Activated CD4-positive, alpha-beta memory T cell treated with anti-CD3 and anti-CD28 coated beads, Interleukin-2, amount 10 ng/mL, durations not matched to agents 7 days and 5 days (primary cell): ENCODE results near the gene PFDN1. TPM values are rescaled to one million over a fixed set of nuclear protein-coding genes. Genes with fewer than 3 reads are reported as not detected.
A peak's percentile ranks its signal among the peaks of the same experiment; 100 is the strongest.

Source experiments
- CTCF ChIA-PET: fragments of 350-600 bp; sonication (Branson Sonifier 250); formaldehyde crosslinking; loops from one replicate; lab custom pipeline; 2021; ENCODE audit warnings: antibody characterized with exemption, inconsistent platforms; lab: Charles Lee
- POLR2A ChIA-PET: fragments of 350-600 bp; sonication (Branson Sonifier 250); formaldehyde crosslinking; loops from one replicate; lab custom pipeline; 2021; ENCODE audit warnings: antibody characterized with exemption; lab: Charles Lee
- DNase-seq: peaks from one replicate; pipeline ENCODE4 v3.0.0-alpha.2; 2020
- H3K27ac Mint-ChIP-seq: one replicate; pipeline ENCODE4 v1.8.0; 2021; ENCODE audit warnings: mild to moderate bottlenecking, mixed read lengths
- H3K27me3 Mint-ChIP-seq: one replicate; pipeline ENCODE4 v1.8.0; 2021; ENCODE audit warnings: mixed read lengths
- H3K36me3 Mint-ChIP-seq: one replicate; pipeline ENCODE4 v1.8.0; 2021; ENCODE audit warnings: low read depth, mixed read lengths
- H3K4me1 Mint-ChIP-seq: one replicate; pipeline ENCODE4 v1.8.0; 2021; ENCODE audit warnings: mixed read lengths
- H3K4me3 Mint-ChIP-seq: one replicate; pipeline ENCODE4 v1.8.0; 2021; ENCODE audit warnings: mild to moderate bottlenecking, mixed read lengths
- H3K9me3 Mint-ChIP-seq: one replicate; pipeline ENCODE4 v1.8.0; 2021; ENCODE audit warnings: mixed read lengths
- total RNA-seq, 2 experiments: library from RNA; stranded (reverse); gene quantifications; one replicate each; pipeline ENCODE4 v1.2.3, GENCODE V29; 2021

PFDN1 gene
- total RNA-seq, 2 experiments from 2014 or later, result 52.3 to 55.8 TPM

- Mint-ChIP-seq H3K27ac (no peak overlapping the region), H3K4me3 (no peak overlapping the region), H3K36me3 (peaks cover 43% of the 10 kb centered on the region), H3K27me3 (no peaks in the 10 kb centered on the region), H3K4me1 (peaks cover 40% of the 10 kb centered on the region), H3K9me3 (no peaks in the 10 kb centered on the region)
- ChIA-PET POLR2A (interaction anchor here (0.6 to 1.8 kb wide), 3 partner anchors 10 to 43 kb away, joined by 3 to 5 read pairs (median 3); partner anchors contain the start of gene PFDN1), CTCF (interaction anchor here (0.6 kb wide), 1 partner anchor 49 kb away, joined by 3 read pairs; no protein-coding TSS in a partner anchor)
- no peak for DNase-seq
Observed at GRCh38 chr5:140293091-140293848, 9.6 kb downstream of the PFDN1 start.

GRCh38 chr5:140292212-140293036 is 10.5 kb downstream of the PFDN1 start:
- Mint-ChIP-seq H3K36me3 (peaks cover 39% of the 10 kb centered on the region), H3K9me3 (no peaks in the 10 kb centered on the region), H3K27me3 (no peaks in the 10 kb centered on the region), H3K4me3 (no peak overlapping the region), H3K27ac (no peak overlapping the region), H3K4me1 (peaks cover 37% of the 10 kb centered on the region)
- CTCF ChIA-PET, result interaction anchor here (0.6 to 1.2 kb wide), 3 partner anchors 48 to 54 kb away, joined by 3 read pairs; partner anchors contain the start of gene HBEGF
- POLR2A ChIA-PET, result no interaction called here
- no peak for DNase-seq

GRCh38 chr5:140287801-140288521 is 14.9 kb downstream of the PFDN1 start:
- H3K27ac Mint-ChIP-seq, result no peak overlapping the region
- ChIA-PET CTCF (interaction anchor here (1.1 to 1.2 kb wide), 2 partner anchors 68 to 357 kb away, joined by 3 read pairs; no protein-coding TSS in a partner anchor), POLR2A (no interaction called here)
- no peak overlapping the region for H3K4me3 Mint-ChIP-seq
- no peaks in the 10 kb centered on the region for H3K27me3 Mint-ChIP-seq
- H3K9me3 Mint-ChIP-seq, result no peaks in the 10 kb centered on the region
- no peak for DNase-seq
- H3K4me1 Mint-ChIP-seq, result peaks cover 39% of the 10 kb centered on the region
- H3K36me3 Mint-ChIP-seq, result peaks cover 16% of the 10 kb centered on the region

- DNase-seq, result no peak
- Mint-ChIP-seq H3K36me3 (peaks cover 14% of the 10 kb centered on the region), H3K4me3 (no peak overlapping the region), H3K27ac (no peak overlapping the region), H3K4me1 (peaks cover 37% of the 10 kb centered on the region), H3K27me3 (no peaks in the 10 kb centered on the region), H3K9me3 (no peaks in the 10 kb centered on the region)
- ChIA-PET CTCF (interaction anchor here (1.1 kb wide), 1 partner anchor 358 kb away, joined by 3 read pairs; no protein-coding TSS in a partner anchor), POLR2A (no interaction called here)
Observed at GRCh38 chr5:140286424-140286823, 16.5 kb downstream of the PFDN1 start.

- Mint-ChIP-seq H3K36me3 (no peaks in the 10 kb centered on the region), H3K27me3 (no peaks in the 10 kb centered on the region), H3K9me3 (no peaks in the 10 kb centered on the region), H3K27ac (no peak overlapping the region), H3K4me1 (peaks cover 31% of the 10 kb centered on the region), H3K4me3 (no peak overlapping the region)
- no peak for DNase-seq
- POLR2A ChIA-PET, result interaction anchor here (0.8 to 1.2 kb wide), 2 partner anchors 18 to 62 kb away, joined by 3 read pairs; partner anchors contain the start of genes HBEGF and PFDN1
- CTCF ChIA-PET, result no interaction called here
Observed at GRCh38 chr5:140284013-140284412, 18.9 kb downstream of the PFDN1 start.

- H3K9me3 Mint-ChIP-seq, result peaks cover 2% of the 10 kb centered on the region
- H3K27ac Mint-ChIP-seq, result no peak overlapping the region
- peaks cover 32% of the 10 kb centered on the region for H3K4me1 Mint-ChIP-seq
- POLR2A ChIA-PET, result interaction anchor here (0.9 to 1.4 kb wide), 2 partner anchors 10 to 38 kb away, joined by 3 read pairs; no protein-coding TSS in a partner anchor
- no peak for DNase-seq
- peaks cover 11% of the 10 kb centered on the region for H3K36me3 Mint-ChIP-seq
- no peaks in the 10 kb centered on the region for H3K27me3 Mint-ChIP-seq
- CTCF ChIA-PET, result interaction anchor here (0.7 to 1.3 kb wide), 2 partner anchors 38 to 81 kb away, joined by 3 to 6 read pairs; no protein-coding TSS in a partner anchor
- no peak overlapping the region for H3K4me3 Mint-ChIP-seq
Observed at GRCh38 chr5:140282266-140282665, 20.6 kb downstream of the PFDN1 start.

- H3K4me1 Mint-ChIP-seq, result peaks cover 27% of the 10 kb centered on the region
- no peak overlapping the region for H3K4me3 Mint-ChIP-seq
- ChIA-PET CTCF (interaction anchor here (0.9 to 1.6 kb wide), 3 partner anchors 31 to 69 kb away, joined by 3 to 5 read pairs (median 3); no protein-coding TSS in a partner anchor), POLR2A (interaction anchor here (1.0 kb wide), 1 partner anchor 372 kb away, joined by 3 read pairs; the partner anchor contains the start of genes IK and NDUFA2)
- H3K36me3 Mint-ChIP-seq, result peaks cover 32% of the 10 kb centered on the region
- no peaks in the 10 kb centered on the region for H3K27me3 Mint-ChIP-seq
- peaks cover 2% of the 10 kb centered on the region for H3K9me3 Mint-ChIP-seq
- no peak for DNase-seq
- no peak overlapping the region for H3K27ac Mint-ChIP-seq
Observed at GRCh38 chr5:140275837-140276236, 27.1 kb downstream of the PFDN1 start.

- Mint-ChIP-seq H3K27me3 (no peaks in the 10 kb centered on the region), H3K9me3 (peaks cover 2% of the 10 kb centered on the region), H3K27ac (peak overlapping the region; percentile 76), H3K4me3 (no peak overlapping the region), H3K36me3 (peaks cover 33% of the 10 kb centered on the region), H3K4me1 (peaks cover 23% of the 10 kb centered on the region)
- ChIA-PET POLR2A (no interaction called here), CTCF (interaction anchor here (1.1 to 1.3 kb wide), 3 partner anchors 29 to 78 kb away, joined by 4 to 5 read pairs (median 5); no protein-coding TSS in a partner anchor)
- DNase-seq, result peak; percentile 31
Observed at GRCh38 chr5:140273401-140273877, 29.5 kb downstream of the PFDN1 start.

- H3K4me1 Mint-ChIP-seq, result peaks cover 47% of the 10 kb centered on the region
- H3K27me3 Mint-ChIP-seq, result no peaks in the 10 kb centered on the region
- ChIA-PET POLR2A (interaction anchor here (2.1 kb wide), 1 partner anchor 76 kb away, joined by 6 read pairs; the partner anchor contains the start of gene HBEGF), CTCF (interaction anchor here (0.6 to 1.9 kb wide), 2 partner anchors 10 to 34 kb away, joined by 3 to 6 read pairs; no protein-coding TSS in a partner anchor)
- H3K27ac Mint-ChIP-seq, result no peak overlapping the region
- no peaks in the 10 kb centered on the region for H3K9me3 Mint-ChIP-seq
- H3K4me3 Mint-ChIP-seq, result no peak overlapping the region
- H3K36me3 Mint-ChIP-seq, result peaks cover 25% of the 10 kb centered on the region
- DNase-seq, result no peak
Observed at GRCh38 chr5:140270008-140270407, 32.9 kb downstream of the PFDN1 start.

- ChIA-PET POLR2A (interaction anchor here (0.6 to 2.1 kb wide), 2 partner anchors 20 to 78 kb away, joined by 3 to 6 read pairs; partner anchors contain the start of gene HBEGF), CTCF (interaction anchor here (1.3 kb wide), 1 partner anchor 23 kb away, joined by 4 read pairs; no protein-coding TSS in a partner anchor)
- H3K27ac Mint-ChIP-seq, result no peak overlapping the region
- peaks cover 25% of the 10 kb centered on the region for H3K36me3 Mint-ChIP-seq
- no peak for DNase-seq
- peaks cover 42% of the 10 kb centered on the region for H3K4me1 Mint-ChIP-seq
- no peak overlapping the region for H3K4me3 Mint-ChIP-seq
- H3K9me3 Mint-ChIP-seq, result no peaks in the 10 kb centered on the region
- no peaks in the 10 kb centered on the region for H3K27me3 Mint-ChIP-seq
Observed at GRCh38 chr5:140267559-140268018, 35.3 kb downstream of the PFDN1 start.

GRCh38 chr5:140267201-140267540 is 35.7 kb downstream of the PFDN1 start:
- H3K27me3 Mint-ChIP-seq, result no peaks in the 10 kb centered on the region
- H3K27ac Mint-ChIP-seq, result no peak overlapping the region
- no peak overlapping the region for H3K4me3 Mint-ChIP-seq
- H3K9me3 Mint-ChIP-seq, result no peaks in the 10 kb centered on the region
- POLR2A ChIA-PET, result no interaction called here
- CTCF ChIA-PET, result interaction anchor here (1.3 kb wide), 1 partner anchor 23 kb away, joined by 4 read pairs; no protein-coding TSS in a partner anchor
- peaks cover 29% of the 10 kb centered on the region for H3K36me3 Mint-ChIP-seq
- no peak for DNase-seq
- peaks cover 45% of the 10 kb centered on the region for H3K4me1 Mint-ChIP-seq
